PC-3 (cell line): ENCODE measurements around the gene PLA1A. TPM values are rescaled to one million over a fixed set of nuclear protein-coding genes. Genes with fewer than 3 reads are reported as not detected.

Experiments
- ATAC-seq: fragments of 200-7000 bp; cut with Tn5 transposase; 2 replicates; pipeline ENCODE4 v1.9.1; 2020; ENCODE audit warnings: mild to moderate bottlenecking, moderate library complexity
- BruUV-seq: library from RNA; stranded (reverse); fragments of 400-500 nt; replicated peaks from 2 replicates; lab custom pipeline; 2021; lab: Mats Ljungman, UMichigan
- CTCF ChIA-PET: fragments of 300-600 bp; sonication (Branson Sonifier 250); formaldehyde crosslinking; loops from one replicate; lab custom pipeline; 2022; ENCODE audit warnings: antibody characterized with exemption; lab: Charles Lee
- POLR2A ChIA-PET: fragments of 300-600 bp; sonication (Branson Sonifier 250); formaldehyde crosslinking; loops from one replicate; lab custom pipeline; 2022; ENCODE audit warnings: antibody characterized with exemption; ENCODE audit not compliant: unreplicated experiment; lab: Charles Lee
- DNase-seq: peaks from one replicate; pipeline ENCODE4 v3.0.0-alpha.2; 2015
- H2AFZ ChIP-seq: fragments of 300-600 bp; sonication (generic); 2 replicates; pipeline ENCODE4 v1.6.0; 2016; ENCODE audit warnings: antibody characterized with exemption, low read length
- H3F3A ChIP-seq: fragments of 300-600 bp; sonication (generic); one replicate; pipeline ENCODE4 v1.6.0; 2017; ENCODE audit warnings: antibody characterized with exemption, low read length, control low read depth, mild to moderate bottlenecking; ENCODE audit not compliant: unreplicated experiment
- H3K27ac ChIP-seq: fragments of 300-600 bp; sonication (generic); 2 replicates; pipeline ENCODE4 v1.5.1; 2016; ENCODE audit warnings: mild to moderate bottlenecking, low read length
- H3K27me3 ChIP-seq: fragments of 300-600 bp; sonication (generic); 2 replicates; pipeline ENCODE4 v1.6.1; 2016; ENCODE audit warnings: low read length, mixed read lengths
- H3K36me3 ChIP-seq: fragments of 300-600 bp; sonication (generic); 2 replicates; pipeline ENCODE4 v1.6.1; 2016; ENCODE audit warnings: low read depth, mixed run types, low read length, mixed read lengths
- H3K4me1 ChIP-seq: fragments of 300-600 bp; sonication (generic); 2 replicates; pipeline ENCODE4 v1.5.1; 2016; ENCODE audit warnings: low read length; ENCODE audit not compliant: insufficient read depth
- H3K4me2 ChIP-seq: fragments of 300-600 bp; sonication (generic); 2 replicates; pipeline ENCODE4 v1.6.0; 2016; ENCODE audit warnings: low read length
- H3K4me3 ChIP-seq: fragments of 300-600 bp; sonication (generic); 2 replicates; pipeline ENCODE4 v1.5.1; 2016; ENCODE audit warnings: mild to moderate bottlenecking, low read length, mixed read lengths
- H3K79me2 ChIP-seq: fragments of 300-600 bp; sonication (generic); 2 replicates; pipeline ENCODE4 v1.6.1; 2017; ENCODE audit warnings: low read length, mixed read lengths
- H3K9ac ChIP-seq: fragments of 300-600 bp; sonication (generic); 2 replicates; pipeline ENCODE4 v1.6.0; 2016; ENCODE audit warnings: mild to moderate bottlenecking, low read length
- H3K9me2 ChIP-seq: fragments of 300-600 bp; sonication (generic); replicated peaks from 2 replicates; pipeline ENCODE4 v1.6.1; 2016; ENCODE audit warnings: mixed run types, low read length, mixed read lengths
- H3K9me3 ChIP-seq: fragments of 300-600 bp; sonication (generic); 2 replicates; pipeline ENCODE4 v1.6.1; 2016; ENCODE audit warnings: low read length, mixed read lengths
- H4K20me1 ChIP-seq: fragments of 300-600 bp; sonication (generic); 2 replicates; pipeline ENCODE4 v1.6.1; 2016; ENCODE audit warnings: low read length, mixed read lengths
- CTCF ChIP-seq: fragments of 300-600 bp; sonication (generic); conservative IDR thresholded peaks from 2 replicates; pipeline ENCODE4 v1.5.1; 2017; ENCODE audit warnings: antibody characterized with exemption, low read depth, mild to moderate bottlenecking, low read length
- EZH2 ChIP-seq: fragments of 300-600 bp; sonication (generic); IDR thresholded peaks from one replicate; pipeline ENCODE4 v1.6.1; 2017; ENCODE audit warnings: antibody characterized with exemption, mild to moderate bottlenecking, low read length; ENCODE audit not compliant: unreplicated experiment
- EZH2phosphoT487 ChIP-seq: fragments of 300-600 bp; sonication (generic); IDR thresholded peaks from 2 replicates; pipeline ENCODE4 v1.6.1; 2018; ENCODE audit warnings: mild to moderate bottlenecking, antibody characterized with exemption, low read length, borderline replicate concordance
- intact Hi-C: fragments of 100-400 bp; cut with micrococcal nuclease; formaldehyde crosslinking; loops from 2 replicates; pipeline ENCODE4 v1.9.0; 2023
- total RNA-seq: library from RNA; depleted of rRNA; stranded (reverse); fragments of >200 nt; gene quantifications from 2 replicates; pipeline ENCODE4 v1.2.3, GENCODE V29; 2014

Gene PLA1A
- total RNA-seq, 1 experiment from 2014 or later: 0.36 TPM

GRCh38 chr3:119580067-119580760 is 17.5 kb upstream of the PLA1A start:
- POLR2A ChIA-PET: interaction anchor here (0.7 kb wide), 1 partner anchor 569 kb away, joined by 5 read pairs; no protein-coding TSS in a partner anchor

GRCh38 chr3:119582178-119582577 is 15.5 kb upstream of the PLA1A start:
- H3K9me3 ChIP-seq: no peaks in the 10 kb centered on the region
- H4K20me1 ChIP-seq: no peaks in the 10 kb centered on the region
- no peaks in the 10 kb centered on the region for H3K36me3 ChIP-seq
- peaks cover 26% of the 10 kb centered on the region for H3K4me1 ChIP-seq
- no peaks in the 10 kb centered on the region for H3F3A ChIP-seq
- DNase-seq: no peak
- H3K4me2 ChIP-seq: no peak overlapping the region
- BruUV-seq: no TSS peak
- H2AFZ ChIP-seq: no peak overlapping the region
- H3K4me3 ChIP-seq: no peak overlapping the region
- intact Hi-C loops: no loop called here
- no peak for TF ChIP-seq CTCF
- no peak for TF ChIP-seq EZH2
- no peak for TF ChIP-seq EZH2phosphoT487
- no peak for ATAC-seq
- ChIA-PET CTCF (interaction anchor here (0.6 kb wide), 1 partner anchor 92 kb away, joined by 3 read pairs; no protein-coding TSS in a partner anchor), POLR2A (no interaction called here)
- H3K9me2 ChIP-seq: no peaks in the 10 kb centered on the region
- H3K27me3 ChIP-seq: no peaks in the 10 kb centered on the region
- no peak overlapping the region for H3K9ac ChIP-seq
- H3K27ac ChIP-seq: no peak overlapping the region
- no peaks in the 10 kb centered on the region for H3K79me2 ChIP-seq

More at GRCh38 chr3:119580067-119580760, 17.5 kb upstream of the PLA1A start:
- TF ChIP-seq CTCF: no peak
- no peak for TF ChIP-seq EZH2
- no peak for TF ChIP-seq EZH2phosphoT487
- Histone ChIP-seq H3K9me3 (no peaks in the 10 kb centered on the region), H2AFZ (peak overlapping the region; percentile 99), H3K4me3 (peak overlapping the region; percentile 70), H4K20me1 (no peaks in the 10 kb centered on the region), H3K36me3 (no peaks in the 10 kb centered on the region), H3K4me2 (peak overlapping the region; percentile 89), H3F3A (no peaks in the 10 kb centered on the region), H3K27me3 (no peaks in the 10 kb centered on the region), H3K9ac (peak overlapping the region; percentile 85), H3K79me2 (no peaks in the 10 kb centered on the region), H3K9me2 (no peaks in the 10 kb centered on the region), H3K27ac (peak overlapping the region; percentile 43), H3K4me1 (peaks cover 15% of the 10 kb centered on the region)
- intact Hi-C loops: no loop called here
- DNase-seq: no peak
- ATAC-seq: peak; percentile 20
- CTCF ChIA-PET: interaction anchor here (0.6 kb wide), 1 partner anchor 99 kb away, joined by 3 read pairs; no protein-coding TSS in a partner anchor
- BruUV-seq: TSS peak; percentile 84

- Histone ChIP-seq H2AFZ (no peak overlapping the region), H3K9me3 (no peaks in the 10 kb centered on the region), H3K9ac (no peak overlapping the region), H3K36me3 (no peaks in the 10 kb centered on the region), H3K79me2 (no peaks in the 10 kb centered on the region), H3K27me3 (no peaks in the 10 kb centered on the region), H3K27ac (peak overlapping the region; percentile 33), H3K4me2 (no peak overlapping the region), H3K4me3 (no peak overlapping the region), H3F3A (no peaks in the 10 kb centered on the region), H3K4me1 (peaks cover 13% of the 10 kb centered on the region), H4K20me1 (no peaks in the 10 kb centered on the region), H3K9me2 (no peaks in the 10 kb centered on the region)
- intact Hi-C loops: no loop called here
- TF ChIP-seq EZH2: no peak
- no peak for TF ChIP-seq CTCF
- no peak for TF ChIP-seq EZH2phosphoT487
- DNase-seq (no peak), ATAC-seq (no peak)
- BruUV-seq: no TSS peak
- POLR2A ChIA-PET: no interaction called here
- CTCF ChIA-PET: no interaction called here
Measured at GRCh38 chr3:119585208-119585607, 12.5 kb upstream of the PLA1A start.
